H1 (cell line): ENCODE measurements around the gene PWP1. TPM values are rescaled to one million over a fixed set of nuclear protein-coding genes. Genes with fewer than 3 reads are reported as not detected.

Experiments
- ASH2L ChIP-seq: fragments of 200-600, 300-600 bp; sonication (generic); IDR thresholded peaks from one replicate; pipeline ENCODE4 v1.7.1; 2017; ENCODE audit warnings: low read length
- EGR1 ChIP-seq: IDR thresholded peaks from 2 replicates; pipeline ENCODE4 v1.6.1; 2011; ENCODE audit warnings: low read depth, low read length, borderline replicate concordance
- JUN ChIP-seq: IDR thresholded peaks from 2 replicates; pipeline ENCODE4 v1.6.1; 2011; ENCODE audit warnings: low read depth, mild to moderate bottlenecking, improper control_type of control experiment, low read length
- JUND ChIP-seq: IDR thresholded peaks from 2 replicates; pipeline ENCODE4 v1.6.1; 2011; ENCODE audit warnings: mild to moderate bottlenecking, improper control_type of control experiment, low read length
- KDM1A ChIP-seq: fragments of 200-600, 300-600 bp; sonication (generic); IDR thresholded peaks from 2 replicates; pipeline ENCODE4 v1.7.1; 2016; ENCODE audit warnings: mild to moderate bottlenecking, low read length, borderline replicate concordance
- polyA plus RNA-seq, 7 experiments: library from polyadenylated mRNA; depleted of rRNA in 3 of 7; stranded (reverse) in 5 of 7; unstranded in 2 of 7; fragments of >200 nt in 5 of 7; fragments of 200-250 nt in 2 of 7; gene quantifications; 1 replicate in 5 of 7; 2 replicates in 1 of 7; 4 replicates in 1 of 7; pipeline versions ENCODE4 v1.2.1 to v1.2.3, GENCODE V29; 2011 to 2013; ENCODE audit warnings: missing spikeins in 2 of 7, mixed read lengths in 2 of 7
- total RNA-seq: library from RNA; stranded (reverse); fragmentation: NEBNext Ultra II Directional; extraction: Animal tissue kit (Norgen Biotek cat#: 25700); gene quantifications from 2 replicates; pipeline ENCODE4 v1.2.1, GENCODE V29; 2021

The PWP1 gene
- total and polyA plus RNA-seq, 2 of the 8 experiments (the other 6 are each of a cell fraction or from before 2014, with no cell fraction given): 57.8 to 78.5 TPM

DNA sequence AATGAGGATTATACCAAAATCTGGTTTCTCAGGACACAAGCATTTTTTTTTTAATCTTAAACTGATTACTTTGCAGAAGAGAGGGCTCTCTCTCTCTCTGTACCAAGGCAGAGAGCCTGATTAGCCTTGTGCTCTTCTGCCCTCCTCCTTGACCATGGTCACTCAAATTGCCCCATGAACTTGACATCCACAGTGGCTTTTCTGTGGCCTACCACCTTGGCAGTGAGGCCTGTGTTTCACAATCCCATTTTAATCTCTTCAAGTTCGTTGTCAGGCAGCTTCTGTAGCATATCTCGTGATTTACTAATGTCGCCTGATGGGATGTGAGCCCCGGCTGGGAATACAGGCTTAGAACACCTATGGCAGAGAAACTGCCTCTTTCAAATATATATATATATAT, 30.7 kb upstream of the PWP1 start (continued):
- TF ChIP-seq JUN (no peak), KDM1A (no peak), EGR1 (no peak), JUND (no peak), ASH2L (no peak)
